OCI-LY7 (cell line): ENCODE measurements around the gene TMEM212.

Experiments
- CTCF ChIP-seq: fragments of 200-600 bp; sonication (generic); conservative IDR thresholded peaks from 2 replicates; pipeline ENCODE4 v1.5.1; 2014; ENCODE audit warnings: mild to moderate bottlenecking, antibody characterized with exemption, low read length, moderate library complexity, mixed read lengths
- EZH2phosphoT487 ChIP-seq: fragments of 200-600 bp; sonication (generic); IDR thresholded peaks from 2 replicates; pipeline ENCODE4 v1.6.1; 2018; ENCODE audit warnings: low read depth, borderline replicate concordance, mild to moderate bottlenecking, mixed run types, antibody characterized with exemption, low read length, moderate library complexity, mixed read lengths

DNA sequence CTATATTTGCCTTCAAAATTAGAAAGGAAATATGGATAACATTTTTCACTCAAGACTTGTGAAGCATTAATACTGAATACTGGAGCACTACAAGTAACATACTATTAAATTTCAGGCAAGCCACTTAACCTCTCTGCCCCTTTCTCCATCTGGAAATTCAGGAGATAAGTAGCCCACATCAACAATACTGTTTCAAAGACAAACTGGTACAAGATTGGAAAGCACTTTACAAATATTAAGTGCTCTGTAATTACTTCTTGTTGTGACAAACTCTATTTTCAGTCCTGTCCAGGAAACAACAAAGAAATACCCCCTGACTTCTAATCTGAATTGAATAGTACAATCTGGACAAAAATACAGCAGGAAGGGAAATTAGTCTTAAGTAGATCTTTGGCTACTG, 49.3 kb downstream of the TMEM212 start:
- no peak for TF ChIP-seq CTCF
- TF ChIP-seq EZH2phosphoT487 = no peak
